ENCODE data around the gene SENP1.

Gene SENP1

DNA sequence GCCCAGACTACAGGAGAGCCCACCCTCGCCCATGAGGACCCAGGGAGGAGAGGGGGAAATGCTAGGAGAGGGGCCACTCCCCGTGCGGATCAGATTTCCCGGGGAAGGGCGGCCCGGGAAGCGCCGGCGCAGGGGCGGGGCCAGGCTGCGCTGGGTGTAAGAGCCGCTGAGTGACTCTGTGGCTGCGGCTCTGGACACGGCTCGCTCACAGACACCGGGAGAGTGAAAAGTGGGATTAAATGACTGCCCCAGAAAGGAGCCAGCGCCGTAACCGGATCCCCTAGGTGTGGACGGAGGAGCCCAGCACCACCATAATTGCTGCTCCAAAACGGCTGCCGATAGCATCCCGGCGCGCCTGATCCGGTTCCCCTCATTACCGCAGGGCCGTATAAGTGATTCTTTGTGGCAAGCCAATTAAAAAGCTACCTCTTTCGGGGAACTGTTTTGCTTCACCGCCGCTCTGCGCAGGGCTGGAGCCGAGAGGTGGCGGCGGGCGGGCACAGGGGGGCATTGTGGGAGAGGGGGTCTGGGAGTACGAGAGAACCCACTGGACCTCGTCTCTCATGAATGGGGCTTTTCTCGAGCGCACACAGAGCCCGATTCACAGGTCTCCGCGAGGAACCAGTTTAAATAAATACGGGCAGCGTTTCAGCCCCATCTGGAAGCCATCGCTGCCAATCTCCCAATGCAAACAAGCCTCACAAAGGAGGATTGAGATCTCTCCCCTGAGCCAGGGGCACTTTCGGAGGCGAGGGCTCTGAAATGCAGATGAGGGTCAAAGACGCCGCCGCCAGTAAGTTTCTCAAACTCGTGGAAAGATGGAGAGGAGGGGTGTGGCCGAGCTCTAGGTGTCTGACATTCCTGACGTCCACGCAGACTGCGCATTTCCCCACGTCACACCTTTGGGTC, 104.1 kb downstream of the SENP1 start:
- peaks cover 53% of the 10 kb centered on the region for H3K79me2 ChIP-seq (ENCODE audit: insufficient read depth, low read length)
- peaks cover 13% of the 10 kb centered on the region; the same call in 1 of the 2 replicates for H3K36me3 ChIP-seq (ENCODE audit: insufficient read depth, low read length)
- peaks cover 16% of the 10 kb centered on the region for H3K27me3 ChIP-seq (ENCODE audit: insufficient read depth, low read length, poor library complexity, severe bottlenecking)
- TF ChIP-seq EZH2phosphoT487 (IDR thresholded peaks at IDR 0.05; ENCODE audit: borderline replicate concordance): no peak
- TF ChIP-seq, protein P1, sequence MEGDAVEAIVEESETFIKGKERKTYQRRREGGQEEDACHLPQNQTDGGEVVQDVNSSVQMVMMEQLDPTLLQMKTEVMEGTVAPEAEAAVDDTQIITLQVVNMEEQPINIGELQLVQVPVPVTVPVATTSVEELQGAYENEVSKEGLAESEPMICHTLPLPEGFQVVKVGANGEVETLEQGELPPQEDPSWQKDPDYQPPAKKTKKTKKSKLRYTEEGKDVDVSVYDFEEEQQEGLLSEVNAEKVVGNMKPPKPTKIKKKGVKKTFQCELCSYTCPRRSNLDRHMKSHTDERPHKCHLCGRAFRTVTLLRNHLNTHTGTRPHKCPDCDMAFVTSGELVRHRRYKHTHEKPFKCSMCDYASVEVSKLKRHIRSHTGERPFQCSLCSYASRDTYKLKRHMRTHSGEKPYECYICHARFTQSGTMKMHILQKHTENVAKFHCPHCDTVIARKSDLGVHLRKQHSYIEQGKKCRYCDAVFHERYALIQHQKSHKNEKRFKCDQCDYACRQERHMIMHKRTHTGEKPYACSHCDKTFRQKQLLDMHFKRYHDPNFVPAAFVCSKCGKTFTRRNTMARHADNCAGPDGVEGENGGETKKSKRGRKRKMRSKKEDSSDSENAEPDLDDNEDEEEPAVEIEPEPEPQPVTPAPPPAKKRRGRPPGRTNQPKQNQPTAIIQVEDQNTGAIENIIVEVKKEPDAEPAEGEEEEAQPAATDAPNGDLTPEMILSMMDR (conservative IDR thresholded peaks at IDR 0.05; ENCODE audit: low read length): no peak
- peaks cover 26% of the 10 kb centered on the region for H4K20me1 ChIP-seq (ENCODE audit: insufficient read depth, low read length, poor library complexity, severe bottlenecking)
- peak overlapping the region; percentile 75 for H3K4me2 ChIP-seq (ENCODE audit: low read depth, low read length, poor library complexity, severe bottlenecking)
- H3K9ac ChIP-seq (ENCODE audit: low read depth, low read length, poor library complexity, severe bottlenecking): peak overlapping the region; percentile 39
- peaks cover 35% of the 10 kb centered on the region for H3K4me1 ChIP-seq (ENCODE audit: insufficient read depth, low read length, poor library complexity, severe bottlenecking)
- peak overlapping the region; percentile 83 for H3K4me3 ChIP-seq (ENCODE audit: low read length, poor library complexity, severe bottlenecking)
- peak overlapping the region; percentile 74; the same call in 1 of the 2 replicates for H2AFZ ChIP-seq (ENCODE audit: low read length)
- H3K9me2 ChIP-seq (replicated peaks; ENCODE audit: low read depth, low read length): no peaks in the 10 kb centered on the region
- no peaks in the 10 kb centered on the region for H3K9me3 ChIP-seq (ENCODE audit: insufficient read depth, low read depth, low read length)
- H3F3A ChIP-seq (ENCODE audit: low read depth): no peaks in the 10 kb centered on the region

DNA sequence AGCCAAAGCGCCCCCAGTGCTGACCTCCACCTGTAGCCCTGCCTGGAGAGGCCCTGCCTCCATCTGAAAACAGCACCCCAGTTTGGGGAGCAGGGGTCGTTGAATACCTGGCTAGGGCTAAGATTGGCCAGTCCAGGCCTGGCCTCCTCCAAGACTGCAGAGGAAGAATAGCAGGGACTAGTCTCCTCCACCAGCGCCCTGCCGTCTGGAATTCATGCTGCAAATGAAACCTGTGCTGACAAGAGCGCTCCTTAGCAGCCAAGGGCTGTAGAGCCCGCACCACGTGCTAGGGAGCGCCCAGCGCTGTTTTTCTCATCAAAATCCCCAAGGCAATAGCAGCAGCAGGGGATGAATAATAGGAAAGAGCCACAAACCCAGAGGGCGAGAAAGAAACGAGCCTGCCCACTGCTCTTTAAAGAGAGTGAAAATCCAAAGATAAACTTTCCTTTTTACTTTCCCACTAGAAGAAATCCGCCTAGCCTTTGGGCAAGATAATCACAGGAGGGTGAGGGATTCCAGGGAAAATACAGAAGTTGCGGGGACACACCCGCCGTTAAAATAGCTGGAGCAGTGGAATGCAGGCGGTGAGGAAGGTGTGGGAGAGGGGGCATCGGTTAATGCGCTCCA, 104.9 kb downstream of the SENP1 start:
- H3K4me2 ChIP-seq (ENCODE audit: low read depth, low read length, poor library complexity, severe bottlenecking): peak overlapping the region; percentile 75
- H3K79me2 ChIP-seq (ENCODE audit: insufficient read depth, low read length): peaks cover 53% of the 10 kb centered on the region
- H3F3A ChIP-seq (ENCODE audit: low read depth): no peaks in the 10 kb centered on the region
- H4K20me1 ChIP-seq (ENCODE audit: insufficient read depth, low read length, poor library complexity, severe bottlenecking): peaks cover 26% of the 10 kb centered on the region
- peaks cover 35% of the 10 kb centered on the region for H3K4me1 ChIP-seq (ENCODE audit: insufficient read depth, low read length, poor library complexity, severe bottlenecking)
- peak overlapping the region; percentile 74; the same call in 1 of the 2 replicates for H2AFZ ChIP-seq (ENCODE audit: low read length)
- H3K36me3 ChIP-seq (ENCODE audit: insufficient read depth, low read length): peaks cover 21% of the 10 kb centered on the region; the same call in 1 of the 2 replicates
- H3K9me2 ChIP-seq (replicated peaks; ENCODE audit: low read depth, low read length): no peaks in the 10 kb centered on the region
- no peak for TF ChIP-seq EZH2phosphoT487 (IDR thresholded peaks at IDR 0.05; ENCODE audit: borderline replicate concordance)
- TF ChIP-seq, protein P1 (conservative IDR thresholded peaks at IDR 0.05; ENCODE audit: low read length): no peak
- H3K9ac ChIP-seq (ENCODE audit: low read depth, low read length, poor library complexity, severe bottlenecking): no peak overlapping the region
- peaks cover 16% of the 10 kb centered on the region for H3K27me3 ChIP-seq (ENCODE audit: insufficient read depth, low read length, poor library complexity, severe bottlenecking)
- peak overlapping the region; percentile 83 for H3K4me3 ChIP-seq (ENCODE audit: low read length, poor library complexity, severe bottlenecking)
- H3K9me3 ChIP-seq (ENCODE audit: insufficient read depth, low read depth, low read length): no peaks in the 10 kb centered on the region

DNA sequence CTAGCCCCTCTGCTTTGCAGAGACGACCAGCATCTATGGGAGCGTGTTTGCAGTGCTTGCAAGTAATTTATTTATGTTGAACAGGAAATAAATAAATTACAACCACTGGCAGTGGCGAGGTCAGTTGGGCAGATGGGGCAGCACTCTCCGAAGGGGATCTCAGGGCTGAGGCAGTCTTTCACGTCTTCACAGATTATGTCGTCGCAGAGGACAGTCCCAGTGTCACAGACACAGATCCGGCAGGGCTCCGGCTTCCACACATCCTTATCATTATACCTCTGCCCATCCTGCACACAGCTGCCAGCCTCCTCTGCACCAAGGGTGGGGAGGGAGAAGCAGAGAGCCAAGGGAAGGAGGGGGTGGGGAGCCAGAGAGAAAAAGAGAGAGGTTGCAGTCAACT, 106.1 kb downstream of the SENP1 start:
- no peaks in the 10 kb centered on the region for H3K9me2 ChIP-seq (replicated peaks; ENCODE audit: low read depth, low read length)
- H3K4me3 ChIP-seq (ENCODE audit: low read length, poor library complexity, severe bottlenecking): peak overlapping the region; percentile 83
- no peaks in the 10 kb centered on the region for H3K9me3 ChIP-seq (ENCODE audit: insufficient read depth, low read depth, low read length)
- no peak overlapping the region for H3K9ac ChIP-seq (ENCODE audit: low read depth, low read length, poor library complexity, severe bottlenecking)
- no peak overlapping the region for H2AFZ ChIP-seq (ENCODE audit: low read length)
- peaks cover 26% of the 10 kb centered on the region for H3K4me1 ChIP-seq (ENCODE audit: insufficient read depth, low read length, poor library complexity, severe bottlenecking)
- peaks cover 16% of the 10 kb centered on the region for H3K27me3 ChIP-seq (ENCODE audit: insufficient read depth, low read length, poor library complexity, severe bottlenecking)
- peaks cover 33% of the 10 kb centered on the region; the same call in 1 of the 2 replicates for H3K36me3 ChIP-seq (ENCODE audit: insufficient read depth, low read length)
- no peaks in the 10 kb centered on the region for H3F3A ChIP-seq (ENCODE audit: low read depth)
- peak overlapping the region; percentile 75 for H3K4me2 ChIP-seq (ENCODE audit: low read depth, low read length, poor library complexity, severe bottlenecking)
- H3K79me2 ChIP-seq (ENCODE audit: insufficient read depth, low read length): peaks cover 53% of the 10 kb centered on the region
- TF ChIP-seq EZH2phosphoT487 (IDR thresholded peaks at IDR 0.05; ENCODE audit: borderline replicate concordance): no peak
- TF ChIP-seq, protein P1 (conservative IDR thresholded peaks at IDR 0.05; ENCODE audit: low read length): no peak
- peaks cover 26% of the 10 kb centered on the region for H4K20me1 ChIP-seq (ENCODE audit: insufficient read depth, low read length, poor library complexity, severe bottlenecking)

Data from Loucy (cell line).